ENCODE data around the gene SPNS3.

DNA sequence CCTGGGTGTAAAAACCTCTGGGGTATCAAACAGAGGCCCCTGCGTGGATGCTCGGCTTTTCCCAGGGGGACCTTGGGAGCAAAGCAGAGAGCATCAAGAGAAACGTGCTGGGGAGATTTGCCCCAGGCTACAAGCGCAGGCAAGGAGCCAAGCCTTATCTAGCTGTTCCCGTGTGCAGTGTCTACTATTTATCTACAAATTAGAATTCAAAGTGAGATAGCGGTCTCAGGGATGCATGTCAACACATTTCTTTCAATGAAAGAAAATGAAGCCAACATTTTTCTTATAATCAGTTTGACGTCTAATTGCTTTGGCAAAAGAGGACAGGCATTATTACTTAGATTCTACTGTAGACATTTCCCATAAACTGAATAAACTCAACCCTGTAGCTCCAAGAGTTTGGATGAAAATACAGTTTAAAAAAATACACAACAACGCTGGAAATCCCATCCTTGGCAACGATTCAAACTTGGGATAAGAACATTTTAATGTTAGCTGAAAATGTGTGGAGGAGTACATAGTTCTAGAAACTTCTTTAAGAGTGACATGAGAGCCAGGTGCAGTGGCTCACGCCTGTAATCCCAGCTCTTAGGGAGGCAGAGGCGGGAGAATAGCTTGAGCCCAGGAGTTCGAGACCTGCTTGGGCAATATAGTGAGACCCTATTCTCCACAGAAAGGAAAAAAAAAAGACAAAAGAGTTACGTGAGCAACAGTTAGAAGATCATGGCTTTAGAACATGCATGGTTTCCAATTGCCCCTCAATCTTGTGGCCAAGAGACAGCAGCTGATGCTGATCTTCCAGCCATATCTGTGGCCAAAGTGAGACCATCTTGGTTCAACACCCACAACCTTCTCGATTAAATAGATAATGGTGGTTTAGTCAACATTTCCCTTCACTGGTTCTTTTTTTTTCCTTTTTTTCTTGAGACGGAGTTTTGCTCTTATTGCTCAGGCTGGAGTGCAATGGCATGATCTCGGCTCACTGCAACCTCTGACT lies 7.2 kb downstream of the SPNS3 start:
- TF ChIP-seq CTCF (conservative IDR thresholded peaks at IDR 0.05; ENCODE audit: low read depth, low read length) (no peak), MXI1 (IDR thresholded peaks at IDR 0.05; ENCODE audit: borderline replicate concordance, low read depth, low read length) (no peak), POLR2A (IDR thresholded peaks at IDR 0.05; ENCODE audit: low read depth, low read length) (no peak), SMC3 (IDR thresholded peaks at IDR 0.05; ENCODE audit: low read depth, low read length) (no peak)

All from IMR-90 (cell line).